Measurements from ENCODE around the gene NKAPD1. TPM values are rescaled to one million over a fixed set of nuclear protein-coding genes. Genes with fewer than 3 reads are reported as not detected.
"Not testable (repeated sequence)": the region's sequence is repeated elsewhere in the genome, so short reads cannot be mapped to it uniquely, and the experiment has no call there.

NKAPD1 gene
- total RNA-seq, 1 experiment from 2014 or later: 18.3 TPM

- DNase-seq (ENCODE audit: low spot score): peak; percentile 87
These were observed 12.5 kb downstream of the NKAPD1 start, which contains the start of the genes SDHD and TIMM8B for GRCh38 chr11:112086422-112087191. Gene SDHD (plus strand): TSS chr11:112086873. CDS start chr11:112086908, 35 bp downstream. Gene TIMM8B (minus strand): TSS chr11:112086756. CDS start chr11:112086723, 33 bp downstream.

- DNase-seq (ENCODE audit: low spot score): no peak
These were observed 13.1 kb downstream of the NKAPD1 start for GRCh38 chr11:112087212-112087611.

DNA sequence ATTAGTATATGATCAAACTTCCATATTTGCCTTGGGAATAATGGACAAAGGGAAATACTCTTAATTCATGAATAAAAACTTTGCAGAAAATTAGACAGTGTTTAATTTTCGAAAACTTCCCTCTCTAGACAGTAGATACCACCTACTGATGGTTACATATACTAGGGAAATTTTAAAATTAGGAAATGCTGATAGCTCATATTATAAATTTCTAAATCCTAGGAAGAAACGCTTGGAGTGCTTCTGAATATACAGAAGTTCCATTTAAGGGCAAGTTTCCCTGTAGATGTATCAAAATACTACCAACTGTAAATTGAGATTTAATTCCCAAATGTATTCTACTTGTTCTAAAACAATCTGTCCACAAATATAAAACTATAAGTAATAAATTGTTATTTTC lies 21.2 kb downstream of the NKAPD1 start:
- not testable (repeated sequence) for DNase-seq (ENCODE audit: low spot score)

GRCh38 chr11:112096194-112096593 lies 22.1 kb downstream of the NKAPD1 start:
- DNase-seq (ENCODE audit: low spot score): no peak

DNA sequence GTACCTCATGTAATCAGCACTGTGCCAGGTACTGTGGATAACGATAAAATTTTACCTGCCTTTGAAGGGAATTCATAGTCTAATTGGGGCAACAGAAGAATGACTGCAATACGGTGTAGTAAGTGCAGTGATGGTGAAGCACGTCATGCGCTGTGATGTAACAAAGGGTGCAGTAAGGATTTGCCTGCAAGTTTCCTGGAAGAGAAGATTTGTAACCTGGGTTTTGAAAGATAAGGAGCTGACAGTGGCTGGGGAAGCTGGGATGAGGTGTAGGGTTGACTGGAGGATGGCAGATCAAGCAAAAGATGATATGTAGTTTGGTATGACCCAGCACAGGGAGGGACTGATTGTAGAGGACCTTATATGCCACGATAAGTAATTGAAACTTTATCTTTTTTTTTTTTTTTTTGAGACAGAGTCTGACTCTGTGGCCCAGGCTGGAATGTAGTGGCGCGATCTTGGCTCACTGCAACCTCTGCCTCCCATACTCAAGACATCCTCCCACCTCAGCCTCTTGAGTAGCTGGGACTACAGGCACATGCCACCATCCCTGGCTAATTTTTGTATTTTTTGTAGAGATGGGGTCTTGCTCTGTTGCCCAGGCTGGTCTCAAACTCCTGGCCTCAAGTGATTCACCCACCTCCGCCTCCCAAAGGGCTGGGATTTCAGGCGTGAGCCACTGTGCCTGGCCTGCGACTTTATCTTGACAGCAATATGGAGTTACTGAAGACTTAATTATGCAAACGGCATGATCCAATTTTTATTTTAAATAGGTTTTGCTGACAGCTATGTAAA lies 23.8 kb downstream of the NKAPD1 start:
- no peak for DNase-seq (ENCODE audit: low spot score)

DNA sequence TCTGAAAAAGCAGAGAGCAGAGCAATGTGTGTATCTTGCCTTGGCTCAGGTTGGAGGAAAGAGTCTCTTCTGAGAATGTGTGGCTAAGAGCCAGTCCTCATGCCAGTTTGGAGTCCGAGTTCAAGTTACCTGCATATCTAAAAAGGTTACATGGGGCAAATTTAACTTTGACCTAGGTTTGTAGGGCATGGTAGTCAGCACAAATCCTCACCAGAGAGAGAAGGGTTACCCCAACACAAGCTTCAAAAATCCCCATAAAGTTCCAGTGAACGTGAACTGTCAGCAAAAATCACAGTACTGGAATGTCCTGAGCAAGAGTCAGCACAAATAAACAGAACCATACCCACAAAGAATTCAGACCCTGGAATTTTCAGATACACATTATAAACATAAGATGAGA lies 26.4 kb downstream of the NKAPD1 start:
- DNase-seq (ENCODE audit: low spot score): no peak

GRCh38 chr11:112103446-112103845 lies 29.3 kb downstream of the NKAPD1 start:
- DNase-seq (ENCODE audit: low spot score): no peak

- DNase-seq (ENCODE audit: low spot score): no peak
These were observed 32.0 kb downstream of the NKAPD1 start for GRCh38 chr11:112106070-112106469.

GRCh38 chr11:112113539-112114457 lies 39.7 kb downstream of the NKAPD1 start:
- peak; percentile 69 for DNase-seq (ENCODE audit: low spot score)

DNA sequence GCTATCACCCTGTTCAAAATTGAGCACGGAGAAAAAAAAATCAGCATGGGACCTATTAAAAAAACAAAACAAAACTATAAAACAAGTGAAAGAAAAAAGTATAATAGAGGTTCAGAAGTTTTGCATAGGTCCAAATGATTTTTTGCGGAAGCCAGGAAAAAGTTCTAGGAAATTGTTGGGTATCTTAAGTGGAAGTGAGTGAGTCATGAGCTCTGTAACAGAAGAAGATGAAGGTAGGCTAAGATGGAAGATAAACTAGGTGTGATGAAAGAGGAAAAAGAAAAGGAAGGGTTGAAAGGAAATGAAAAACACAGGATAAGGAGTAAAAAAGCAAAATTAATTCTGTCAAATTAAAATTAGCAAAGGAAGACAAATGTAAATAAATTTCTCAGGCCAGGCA lies 40.4 kb downstream of the NKAPD1 start:
- no peak for DNase-seq (ENCODE audit: low spot score)

DNA sequence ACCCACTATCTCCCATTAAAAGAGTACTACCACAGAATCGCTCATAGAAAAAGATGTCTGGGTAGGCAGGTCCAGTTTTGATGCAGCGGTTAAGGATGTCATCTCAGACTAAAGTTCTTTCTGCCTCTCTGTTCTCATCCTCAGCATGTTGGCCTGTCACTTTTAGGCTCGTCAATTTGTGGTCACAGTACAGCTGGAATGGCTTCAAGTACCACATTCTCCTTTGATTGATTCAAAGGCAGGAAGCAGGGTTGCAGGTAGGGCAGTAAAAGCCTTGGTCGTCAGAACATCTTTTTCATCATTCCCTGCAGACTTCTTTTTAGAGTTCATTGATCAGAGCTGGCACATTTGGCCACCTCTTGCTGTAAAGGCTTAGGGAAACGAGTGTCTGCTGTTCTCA lies 41.3 kb downstream of the NKAPD1 start:
- DNase-seq (ENCODE audit: low spot score): no peak

- DNase-seq (ENCODE audit: low spot score): no peak
These were observed 44.1 kb downstream of the NKAPD1 start for GRCh38 chr11:112118176-112118575.

DNA sequence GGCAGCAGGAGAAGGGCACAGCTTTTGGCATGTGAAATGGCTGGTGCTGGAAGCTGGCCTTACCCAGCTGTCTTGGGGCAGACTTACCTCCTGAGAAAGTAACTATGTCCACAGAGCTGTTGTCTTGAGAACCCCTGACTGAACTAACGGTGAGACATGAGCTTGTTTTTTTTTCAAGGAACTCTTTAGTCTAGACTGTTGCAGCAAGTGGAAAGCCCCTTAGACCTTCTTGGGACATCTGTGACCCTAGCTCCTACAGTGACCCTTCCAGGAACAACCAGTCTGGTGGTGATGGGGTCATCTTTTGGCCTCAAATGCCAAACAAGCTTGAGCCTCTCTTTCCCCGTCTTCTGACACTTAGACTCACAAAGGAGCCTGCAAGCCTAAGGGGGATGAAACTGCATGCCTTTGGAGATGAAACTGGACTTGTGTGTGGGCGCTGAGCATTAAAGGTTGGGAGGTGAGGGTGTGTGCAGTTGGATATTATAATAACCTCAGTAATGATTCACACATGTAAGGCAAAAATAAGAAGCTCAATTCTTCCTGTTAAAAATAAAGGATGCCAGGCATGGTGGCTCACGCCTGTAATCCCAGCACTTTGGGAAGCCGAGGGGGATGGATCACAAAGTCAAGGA lies 48.0 kb downstream of the NKAPD1 start:
- DNase-seq (ENCODE audit: low spot score): no peak

DNA sequence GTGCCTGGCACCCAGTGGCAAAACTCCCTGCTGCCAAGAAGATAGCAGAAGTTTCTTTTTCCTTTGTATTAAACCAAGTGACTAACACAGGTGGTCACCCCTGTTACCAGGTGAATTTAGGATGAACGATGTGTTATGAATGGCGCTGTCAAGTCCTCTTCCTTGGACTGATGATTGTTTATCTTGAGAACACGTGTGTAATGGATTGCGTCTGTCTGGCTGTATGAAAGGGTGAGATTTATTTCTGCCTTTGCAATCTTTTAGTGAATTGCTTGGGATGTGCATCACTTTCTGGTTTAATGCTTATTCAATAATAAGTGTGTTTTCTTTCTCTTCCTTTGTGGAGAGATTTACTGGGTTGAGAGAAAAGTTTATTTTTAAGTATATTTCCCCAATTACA lies 49.0 kb downstream of the NKAPD1 start:
- no peak for DNase-seq (ENCODE audit: low spot score)

- no peak for DNase-seq (ENCODE audit: low spot score)
These were observed 53.0 kb downstream of the NKAPD1 start for GRCh38 chr11:112127056-112127455.

GRCh38 chr11:112128483-112129121 lies 54.5 kb downstream of the NKAPD1 start:
- peak; percentile 92 for DNase-seq (ENCODE audit: low spot score)

DNA sequence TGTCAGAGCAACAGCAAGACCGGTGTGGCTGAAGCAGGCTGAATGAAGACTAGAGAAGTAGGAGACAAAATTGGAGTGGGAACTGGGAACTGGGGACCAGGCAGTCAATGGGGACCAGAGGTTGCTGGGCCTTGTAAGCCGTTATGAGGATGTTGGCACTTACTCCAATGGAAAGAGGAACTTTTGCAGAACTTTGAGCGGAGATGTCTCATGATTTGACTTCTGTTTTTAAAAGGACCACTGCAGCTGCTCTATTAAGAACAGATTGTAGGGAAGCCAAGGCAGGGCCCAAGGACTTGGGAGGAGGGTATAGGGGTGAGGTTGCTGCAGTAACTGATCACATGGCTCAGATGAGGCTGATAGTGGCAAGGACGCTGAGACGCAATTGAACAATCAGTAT lies 55.6 kb downstream of the NKAPD1 start:
- DNase-seq (ENCODE audit: low spot score): no peak

DNA sequence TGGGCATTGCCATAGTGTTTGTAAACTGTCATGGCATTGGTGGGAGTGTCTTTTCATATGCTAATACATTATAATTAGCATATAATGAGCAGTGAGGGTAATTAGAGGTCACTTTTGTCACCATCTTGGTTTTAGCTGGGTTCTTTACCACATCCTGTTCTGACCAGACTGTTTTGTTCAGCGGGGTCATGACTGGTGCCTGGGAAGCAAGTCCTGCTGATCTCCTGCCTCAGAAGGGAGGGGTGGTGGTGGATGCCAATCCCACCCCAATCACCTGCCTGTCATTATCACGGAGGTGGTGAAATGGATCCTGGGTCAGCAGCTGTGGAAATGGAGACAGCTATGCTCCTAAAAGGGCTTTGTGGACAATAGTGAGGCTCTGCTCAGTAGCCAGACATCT lies 58.6 kb downstream of the NKAPD1 start:
- DNase-seq (ENCODE audit: low spot score): peak; percentile 15

DNA sequence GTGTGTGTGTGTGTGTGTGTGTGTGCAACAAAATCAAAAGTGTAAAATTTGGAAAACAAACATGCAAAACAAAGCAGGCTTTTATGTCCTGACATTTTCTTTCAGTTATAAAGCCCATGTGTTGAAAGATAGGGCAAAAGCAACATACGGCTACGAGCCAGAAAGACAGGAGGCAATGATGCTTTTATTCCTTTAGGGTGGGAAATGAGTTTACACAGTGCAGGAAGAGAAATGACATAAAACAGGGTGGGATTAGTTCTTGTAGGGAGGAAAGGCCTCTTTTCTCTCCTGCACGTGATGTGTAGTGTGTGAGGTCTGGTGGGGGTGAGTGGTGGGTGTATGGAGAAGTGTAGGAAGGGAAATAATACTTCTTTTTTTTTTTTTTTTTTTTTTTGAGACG lies 60.4 kb downstream of the NKAPD1 start:
- no peak for DNase-seq (ENCODE audit: low spot score)

All from A172 (cell line).